HG02884 (cell line): ENCODE results near the gene CCDC87.
"Not testable (repeated sequence)": the region's sequence is repeated elsewhere in the genome, so short reads cannot be mapped to it uniquely, and the experiment has no call there.

Source experiments
- ATAC-seq: cut with Tn5 transposase; IDR thresholded peaks from one replicate; pipeline ENCODE4 v1.9.1; 2021; ENCODE audit warnings: mild to moderate bottlenecking, moderate library complexity; ENCODE audit not compliant: unreplicated experiment

Gene CCDC87, protein sequence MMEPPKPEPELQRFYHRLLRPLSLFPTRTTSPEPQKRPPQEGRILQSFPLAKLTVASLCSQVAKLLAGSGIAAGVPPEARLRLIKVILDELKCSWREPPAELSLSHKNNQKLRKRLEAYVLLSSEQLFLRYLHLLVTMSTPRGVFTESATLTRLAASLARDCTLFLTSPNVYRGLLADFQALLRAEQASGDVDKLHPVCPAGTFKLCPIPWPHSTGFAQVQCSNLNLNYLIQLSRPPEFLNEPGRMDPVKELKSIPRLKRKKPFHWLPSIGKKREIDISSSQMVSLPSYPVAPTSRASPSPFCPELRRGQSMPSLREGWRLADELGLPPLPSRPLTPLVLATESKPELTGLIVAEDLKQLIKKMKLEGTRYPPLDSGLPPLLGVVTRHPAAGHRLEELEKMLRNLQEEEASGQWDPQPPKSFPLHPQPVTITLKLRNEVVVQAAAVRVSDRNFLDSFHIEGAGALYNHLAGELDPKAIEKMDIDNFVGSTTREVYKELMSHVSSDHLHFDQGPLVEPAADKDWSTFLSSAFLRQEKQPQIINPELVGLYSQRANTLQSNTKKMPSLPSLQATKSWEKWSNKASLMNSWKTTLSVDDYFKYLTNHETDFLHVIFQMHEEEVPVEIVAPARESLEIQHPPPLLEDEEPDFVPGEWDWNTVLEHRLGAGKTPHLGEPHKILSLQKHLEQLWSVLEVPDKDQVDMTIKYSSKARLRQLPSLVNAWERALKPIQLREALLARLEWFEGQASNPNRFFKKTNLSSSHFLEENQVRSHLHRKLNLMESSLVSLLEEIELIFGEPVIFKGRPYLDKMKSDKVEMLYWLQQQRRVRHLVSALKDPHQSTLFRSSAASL

DNA sequence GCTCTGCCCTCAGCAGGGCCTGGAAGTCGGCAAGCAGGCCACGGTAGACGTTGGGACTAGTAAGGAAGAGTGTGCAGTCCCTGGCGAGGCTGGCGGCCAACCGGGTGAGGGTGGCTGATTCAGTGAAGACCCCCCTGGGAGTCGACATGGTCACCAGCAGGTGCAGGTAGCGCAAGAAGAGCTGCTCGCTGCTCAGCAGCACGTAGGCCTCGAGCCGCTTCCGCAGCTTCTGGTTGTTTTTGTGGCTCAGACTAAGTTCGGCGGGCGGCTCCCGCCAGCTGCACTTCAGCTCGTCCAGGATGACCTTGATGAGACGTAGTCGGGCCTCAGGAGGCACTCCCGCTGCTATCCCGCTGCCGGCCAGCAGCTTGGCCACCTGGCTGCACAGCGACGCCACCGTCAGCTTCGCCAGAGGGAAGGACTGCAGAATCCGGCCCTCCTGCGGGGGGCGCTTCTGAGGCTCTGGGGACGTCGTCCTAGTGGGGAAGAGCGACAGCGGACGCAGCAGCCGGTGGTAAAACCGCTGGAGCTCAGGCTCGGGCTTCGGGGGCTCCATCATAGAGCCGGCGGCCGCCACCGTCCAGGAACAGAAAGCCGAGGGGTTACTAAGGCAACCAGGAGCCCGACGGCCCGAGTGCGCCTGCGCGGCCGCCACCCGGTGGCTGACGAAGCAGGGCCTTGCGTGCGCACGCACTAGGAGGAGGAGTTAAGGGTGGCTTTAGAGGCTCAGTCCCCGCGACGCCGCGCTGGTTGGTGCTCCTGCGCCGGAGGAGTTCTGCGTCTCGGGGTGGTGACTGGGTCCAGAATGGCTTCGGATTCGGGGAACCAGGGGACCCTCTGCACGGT lies at the start of gene CCDC87, which contains the start of gene CCS:
Gene CCDC87, minus strand, starts transcription at position 607 of the 846 bp plus-strand sequence. Its CDS starts 48 bp downstream, at position 559.
Gene CCS, plus strand, starts transcription at position 729 of the 846 bp plus-strand sequence. Its CDS starts 77 bp downstream, at position 806.
- ATAC-seq: peak; percentile 91

DNA sequence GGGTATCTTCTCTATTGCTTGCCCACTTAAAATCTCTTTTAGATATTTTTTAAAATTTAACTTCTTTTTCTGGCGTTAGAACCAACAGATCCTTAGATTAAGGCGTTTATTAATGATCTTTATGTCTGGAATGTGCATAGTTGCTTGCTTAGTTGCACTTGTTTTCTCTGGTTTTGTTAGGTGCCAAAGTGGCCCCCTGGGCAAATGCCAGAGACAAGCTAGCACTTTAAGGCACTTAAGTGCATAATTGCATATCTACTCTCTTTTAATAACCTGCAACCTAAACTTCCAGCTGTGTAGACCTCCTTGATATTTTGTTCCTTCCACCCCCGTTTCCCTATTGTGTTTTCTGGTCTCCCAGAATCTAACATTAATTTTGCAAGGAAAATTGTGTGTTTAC lies 49.0 kb upstream of the CCDC87 start:
- no peak for ATAC-seq

DNA sequence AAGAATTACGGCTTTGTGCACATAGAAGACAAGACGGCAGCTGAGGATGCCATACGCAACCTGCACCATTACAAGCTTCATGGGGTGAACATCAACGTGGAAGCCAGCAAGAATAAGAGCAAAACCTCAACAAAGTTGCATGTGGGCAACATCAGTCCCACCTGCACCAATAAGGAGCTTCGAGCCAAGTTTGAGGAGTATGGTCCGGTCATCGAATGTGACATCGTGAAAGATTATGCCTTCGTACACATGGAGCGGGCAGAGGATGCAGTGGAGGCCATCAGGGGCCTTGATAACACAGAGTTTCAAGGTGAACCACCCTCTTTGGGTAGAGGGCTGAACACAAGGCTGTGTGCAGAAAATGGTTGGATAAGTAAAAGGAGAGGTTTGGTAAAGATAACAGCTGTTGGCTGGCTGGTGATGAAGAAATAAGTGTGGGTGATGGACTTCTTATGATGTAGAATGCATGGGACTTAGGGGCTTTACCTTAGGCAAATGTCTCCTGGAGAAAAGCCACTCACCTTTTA lies 47.0 kb upstream of the CCDC87 start:
- ATAC-seq: not testable (repeated sequence)

DNA sequence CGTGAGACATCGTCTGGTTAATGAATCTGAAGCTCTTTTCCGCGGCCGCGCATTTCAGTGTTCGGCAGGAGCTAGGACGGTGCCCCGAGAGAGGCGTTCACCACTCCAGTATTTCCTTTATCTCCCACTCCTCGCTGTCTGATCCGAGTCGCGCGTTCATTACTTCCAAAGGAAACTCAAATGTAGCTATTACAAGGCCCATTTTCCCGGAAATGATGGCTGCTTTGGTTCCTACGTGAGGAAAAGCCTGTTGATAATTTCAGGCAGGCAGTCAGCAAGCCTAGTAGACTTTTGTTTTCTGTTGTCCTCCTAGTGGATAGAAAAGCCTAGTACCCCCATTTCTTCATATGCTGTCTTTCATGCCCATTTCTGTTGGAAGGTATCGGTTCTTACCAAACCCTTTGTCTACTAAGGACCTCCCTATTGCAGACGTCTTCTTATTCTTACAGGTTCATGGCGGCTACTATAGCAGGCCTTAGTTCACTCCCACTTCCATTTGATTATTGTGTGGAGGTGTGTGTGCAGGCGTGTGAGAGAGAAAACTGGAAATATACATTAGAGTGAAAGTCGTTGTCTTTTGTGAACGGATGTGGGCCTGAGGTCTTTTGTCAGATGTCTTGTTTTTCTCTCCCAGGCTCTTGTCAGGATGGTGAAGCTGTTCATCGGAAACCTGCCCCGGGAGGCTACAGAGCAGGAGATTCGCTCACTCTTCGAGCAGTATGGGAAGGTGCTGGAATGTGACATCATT lies 46.4 kb upstream of the CCDC87 start:
- no peak for ATAC-seq

DNA sequence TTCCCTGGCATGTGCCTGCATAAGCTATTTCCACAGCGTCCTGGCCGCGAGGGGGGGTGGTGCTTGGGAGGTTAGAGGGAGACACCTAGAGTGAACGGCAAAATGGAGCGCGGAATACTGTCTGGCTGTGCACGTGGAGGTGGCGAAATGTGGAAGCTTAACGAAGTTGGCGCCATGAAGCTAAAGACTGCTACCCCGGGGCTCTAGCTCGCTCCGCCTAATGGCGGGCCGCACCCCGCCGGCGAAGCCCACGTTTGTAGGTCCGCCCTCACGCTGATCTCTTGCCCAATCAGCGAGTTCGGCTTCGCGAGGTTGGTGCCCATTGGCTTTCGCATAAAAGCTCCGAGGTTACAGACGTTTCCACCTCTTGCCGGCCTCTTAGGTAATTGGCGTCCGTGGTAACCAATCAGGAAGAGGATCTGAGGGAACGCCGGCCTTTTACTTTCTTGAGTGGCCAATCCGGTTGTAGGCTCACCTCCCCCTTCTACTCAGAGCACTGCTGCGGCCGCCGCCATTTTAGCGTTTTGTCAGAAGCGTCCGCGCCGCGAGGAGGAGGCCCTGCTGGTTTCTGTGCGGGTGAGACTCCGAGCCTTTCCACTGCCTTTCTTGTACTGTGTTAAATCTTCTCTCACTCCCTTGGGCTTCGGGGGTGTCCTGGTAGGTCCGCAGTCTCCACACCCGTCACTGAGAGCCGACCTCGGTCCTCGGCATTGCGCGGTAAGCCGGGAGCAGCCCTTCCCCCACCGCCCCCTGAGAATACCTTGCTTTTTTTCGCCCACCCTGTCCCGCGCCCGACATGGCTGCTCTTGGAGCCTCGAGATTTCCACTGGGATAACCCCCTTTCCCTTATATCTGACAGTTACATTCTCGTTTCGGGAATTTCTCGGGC lies 45.6 kb upstream of the CCDC87 start, which contains the start of gene RBM4:
Gene RBM4, plus strand, starts transcription at position 527 of the 889 bp plus-strand sequence. CDS start 1,009 bp downstream, outside the sequence.
- peak; percentile 91 for ATAC-seq

DNA sequence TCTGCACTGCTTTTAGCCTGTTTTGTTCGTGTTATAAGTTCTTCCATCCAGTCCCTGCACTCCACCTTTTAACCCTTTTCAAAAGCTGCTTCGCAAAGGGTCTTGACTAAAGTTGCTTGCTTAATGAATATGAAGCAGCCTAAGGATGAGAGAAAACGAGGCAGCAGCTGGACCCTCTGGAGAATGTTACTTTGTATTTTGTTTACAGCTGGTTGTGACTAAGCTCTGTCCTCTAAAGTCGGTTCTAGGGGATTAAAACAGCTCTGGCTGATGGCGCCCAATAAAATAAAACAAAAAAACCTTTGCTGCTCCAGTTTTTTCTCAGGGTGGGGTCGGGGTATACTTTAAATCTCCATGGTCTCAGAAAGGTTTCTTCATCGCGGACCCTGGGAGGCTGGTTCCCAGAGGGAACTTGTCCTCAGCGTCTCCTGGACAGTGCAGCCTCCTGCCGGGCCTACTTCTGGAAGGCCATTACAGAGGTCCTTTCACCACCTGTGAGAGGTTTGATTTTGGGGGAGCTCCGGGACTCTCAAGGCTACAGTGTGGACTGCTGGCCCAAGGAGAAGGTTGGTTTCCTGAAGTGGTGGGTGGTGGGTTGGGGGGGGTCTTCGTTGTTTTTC lies 44.8 kb upstream of the CCDC87 start:
- ATAC-seq: no peak

DNA sequence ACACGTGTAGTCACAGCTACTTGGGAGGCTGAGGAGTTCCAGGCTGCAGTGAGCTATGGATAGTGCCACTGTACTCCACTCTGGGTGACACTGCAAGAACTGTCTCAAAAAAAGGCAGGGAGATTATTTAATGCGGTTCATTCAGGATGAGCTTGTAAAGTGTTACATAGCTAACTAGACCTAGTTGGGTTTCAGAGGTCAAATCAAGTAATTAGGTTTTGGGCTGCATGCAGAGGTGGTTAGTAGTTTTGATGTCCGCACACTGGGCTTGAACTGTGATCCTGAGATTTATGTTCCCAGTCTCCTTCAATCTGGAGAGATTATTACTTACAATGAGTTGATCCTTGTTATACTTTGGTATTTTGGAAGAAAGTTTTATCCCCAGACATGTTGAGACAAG lies 43.5 kb upstream of the CCDC87 start:
- no peak for ATAC-seq

DNA sequence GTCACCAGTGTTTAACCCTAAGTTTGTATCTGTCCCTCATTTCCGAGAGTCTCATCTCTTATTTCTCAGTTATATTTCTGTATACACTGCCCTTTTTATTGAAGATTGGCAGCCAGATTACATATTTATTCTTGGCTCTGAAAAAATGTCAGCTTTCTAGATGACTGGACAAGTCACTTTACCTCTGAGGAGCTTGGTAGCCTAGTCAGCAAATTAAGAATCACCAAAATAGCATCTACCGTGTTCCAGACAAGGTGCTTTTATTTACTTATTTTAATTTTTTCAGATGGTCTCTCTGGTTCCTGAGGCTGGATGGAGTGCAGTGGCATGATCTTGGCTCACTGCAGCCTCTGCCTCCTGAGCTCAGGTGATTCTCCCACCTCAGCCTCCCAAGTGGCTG lies 40.1 kb upstream of the CCDC87 start:
- no peak for ATAC-seq

DNA sequence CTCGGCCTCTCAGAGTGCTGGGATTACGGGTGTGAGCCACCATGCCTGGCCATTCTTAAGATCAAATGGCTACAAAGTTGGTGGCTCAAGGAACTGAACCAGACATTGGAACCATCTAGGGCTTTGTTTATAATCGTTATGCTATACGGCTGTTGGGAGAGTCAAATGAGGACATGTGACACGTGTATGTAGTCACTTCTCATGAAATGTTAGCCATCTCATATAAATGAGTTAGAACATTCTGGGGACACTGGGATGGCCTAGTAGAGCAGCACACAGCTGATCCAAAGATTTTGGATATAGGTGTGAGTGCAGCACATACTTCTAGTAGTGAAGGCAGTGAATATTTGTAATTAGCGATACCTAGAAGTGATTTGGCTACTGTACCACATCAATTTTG lies 39.0 kb upstream of the CCDC87 start:
- ATAC-seq: no peak

DNA sequence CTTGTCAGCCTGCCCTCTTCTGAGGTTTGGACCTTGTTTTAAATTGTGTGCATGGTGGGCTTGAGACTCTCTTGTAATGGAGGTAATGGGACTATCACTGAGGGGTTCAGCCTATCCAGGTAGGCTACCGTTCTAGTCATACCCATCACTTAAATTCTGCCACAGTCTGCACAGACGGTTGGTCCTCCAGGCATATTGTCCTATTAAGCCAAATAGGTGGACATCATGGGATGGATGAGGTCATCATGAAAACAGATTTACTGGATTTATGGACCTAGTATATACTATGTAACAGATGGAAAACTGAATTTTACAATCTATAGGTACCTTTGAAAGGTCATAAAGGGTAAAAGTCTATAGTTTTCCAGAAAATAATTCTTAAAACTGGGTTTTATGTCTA lies 36.5 kb upstream of the CCDC87 start:
- no peak for ATAC-seq

DNA sequence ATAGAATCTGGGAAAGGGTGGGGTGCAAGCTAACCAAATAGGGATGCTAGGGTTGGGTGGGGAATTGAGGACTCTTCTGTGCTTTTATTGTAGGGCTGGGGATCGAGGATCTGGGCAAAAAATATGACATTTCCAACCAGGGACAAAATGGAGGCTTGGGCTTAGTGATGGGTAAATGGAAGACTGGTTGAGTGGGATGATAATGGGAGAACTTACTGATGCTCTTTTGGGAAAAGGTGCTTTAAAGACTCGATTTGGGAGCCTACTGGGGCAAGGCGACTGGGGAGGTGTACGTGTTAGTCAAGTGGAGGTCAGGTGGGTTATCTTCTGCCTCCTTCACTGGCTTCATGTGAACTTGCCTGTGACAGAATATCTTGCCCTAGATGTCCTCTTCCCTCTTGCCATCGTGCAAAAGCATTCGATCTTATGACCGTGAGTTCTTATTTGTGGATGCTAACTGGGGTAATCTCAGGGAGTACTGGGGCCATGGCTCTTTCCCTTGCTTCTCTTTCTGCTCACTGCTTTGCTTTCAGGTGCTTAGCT lies 35.3 kb upstream of the CCDC87 start:
- ATAC-seq: no peak

DNA sequence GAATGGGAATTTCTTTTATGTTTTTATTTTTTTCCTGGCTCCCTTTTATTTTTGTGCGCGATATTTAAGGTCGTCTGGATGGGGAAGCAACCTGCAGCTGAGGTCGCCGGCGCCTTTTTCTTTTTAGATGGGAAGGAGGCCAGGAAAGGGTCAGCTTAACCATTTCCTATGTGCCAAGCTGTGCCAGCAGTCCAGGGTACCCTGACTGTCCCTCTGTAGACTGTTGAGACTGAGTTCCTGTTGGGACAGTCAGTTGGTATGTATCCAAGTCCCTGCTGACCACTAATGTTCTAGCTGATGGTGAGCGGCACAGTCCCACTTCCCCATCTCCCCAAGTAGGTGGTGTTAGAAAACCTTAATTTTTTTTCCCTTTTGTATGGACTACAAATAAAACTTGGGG lies 34.1 kb upstream of the CCDC87 start:
- ATAC-seq: no peak

DNA sequence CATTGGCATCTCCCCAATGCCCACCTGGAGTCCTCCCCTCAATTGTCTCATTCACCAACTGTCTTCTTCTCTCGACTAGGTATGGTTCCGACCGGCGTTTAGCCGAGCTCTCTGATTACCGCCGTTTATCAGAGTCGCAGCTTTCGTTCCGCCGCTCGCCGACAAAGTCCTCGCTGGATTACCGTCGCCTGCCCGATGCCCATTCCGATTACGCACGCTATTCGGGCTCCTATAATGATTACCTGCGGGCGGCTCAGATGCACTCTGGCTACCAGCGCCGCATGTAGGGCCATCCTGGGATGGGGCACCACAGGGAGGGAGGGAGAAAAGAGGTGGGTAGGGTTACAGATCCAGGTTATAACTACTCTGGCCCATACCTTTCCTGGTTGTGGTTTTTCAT lies 33.5 kb upstream of the CCDC87 start:
- no peak for ATAC-seq

DNA sequence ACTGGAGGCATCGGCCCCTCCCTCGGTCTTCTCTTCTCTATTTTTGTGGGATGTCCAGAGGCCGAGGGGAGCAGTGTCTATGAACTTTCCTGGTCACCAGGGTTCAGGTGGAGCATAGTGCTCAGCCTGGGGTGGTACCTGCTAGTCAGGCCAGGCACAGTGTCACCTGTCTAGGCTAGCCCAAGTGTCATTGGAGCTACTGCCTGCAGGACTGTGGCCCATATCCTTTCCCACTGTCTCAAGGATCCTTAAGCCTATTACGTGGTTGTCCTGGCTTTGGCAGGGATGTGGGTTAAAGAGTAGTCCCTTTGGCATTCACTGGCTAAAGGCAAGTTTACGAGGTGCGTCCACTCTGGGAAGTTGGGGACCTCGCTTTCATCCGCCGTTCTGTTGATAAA lies 32.9 kb upstream of the CCDC87 start:
- no peak for ATAC-seq

DNA sequence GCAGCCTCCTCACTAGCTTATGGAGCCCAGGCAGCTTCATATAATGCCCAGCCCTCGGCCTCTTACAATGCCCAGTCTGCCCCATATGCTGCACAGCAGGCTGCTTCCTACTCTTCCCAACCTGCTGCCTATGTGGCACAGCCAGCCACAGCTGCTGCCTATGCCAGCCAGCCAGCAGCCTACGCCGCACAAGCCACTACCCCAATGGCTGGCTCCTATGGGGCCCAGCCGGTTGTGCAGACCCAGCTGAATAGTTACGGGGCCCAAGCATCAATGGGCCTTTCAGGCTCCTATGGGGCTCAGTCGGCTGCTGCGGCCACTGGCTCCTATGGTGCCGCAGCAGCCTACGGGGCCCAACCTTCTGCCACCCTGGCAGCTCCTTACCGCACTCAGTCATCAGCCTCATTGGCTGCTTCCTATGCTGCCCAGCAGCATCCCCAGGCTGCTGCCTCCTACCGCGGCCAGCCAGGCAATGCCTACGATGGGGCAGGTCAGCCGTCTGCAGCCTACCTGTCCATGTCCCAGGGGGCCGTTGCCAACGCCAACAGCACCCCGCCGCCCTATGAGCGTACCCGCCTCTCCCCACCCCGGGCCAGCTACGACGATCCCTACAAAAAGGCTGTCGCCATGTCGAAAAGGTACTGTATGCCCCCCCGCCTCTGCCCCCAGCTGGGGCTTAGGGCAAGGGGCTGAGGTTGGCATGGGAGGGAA lies 32.3 kb upstream of the CCDC87 start:
- ATAC-seq: no peak

DNA sequence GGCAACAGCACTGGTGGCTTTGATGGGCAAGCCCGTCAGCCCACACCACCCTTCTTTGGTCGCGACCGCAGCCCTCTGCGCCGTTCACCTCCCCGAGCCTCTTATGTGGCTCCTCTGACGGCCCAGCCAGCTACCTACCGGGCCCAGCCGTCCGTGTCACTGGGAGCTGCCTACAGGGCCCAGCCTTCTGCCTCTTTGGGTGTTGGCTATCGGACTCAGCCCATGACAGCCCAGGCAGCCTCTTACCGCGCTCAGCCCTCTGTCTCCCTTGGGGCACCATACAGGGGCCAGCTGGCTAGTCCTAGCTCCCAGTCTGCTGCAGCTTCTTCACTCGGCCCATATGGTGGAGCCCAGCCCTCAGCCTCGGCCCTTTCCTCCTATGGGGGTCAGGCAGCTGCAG lies 31.6 kb upstream of the CCDC87 start:
- ATAC-seq: no peak

DNA sequence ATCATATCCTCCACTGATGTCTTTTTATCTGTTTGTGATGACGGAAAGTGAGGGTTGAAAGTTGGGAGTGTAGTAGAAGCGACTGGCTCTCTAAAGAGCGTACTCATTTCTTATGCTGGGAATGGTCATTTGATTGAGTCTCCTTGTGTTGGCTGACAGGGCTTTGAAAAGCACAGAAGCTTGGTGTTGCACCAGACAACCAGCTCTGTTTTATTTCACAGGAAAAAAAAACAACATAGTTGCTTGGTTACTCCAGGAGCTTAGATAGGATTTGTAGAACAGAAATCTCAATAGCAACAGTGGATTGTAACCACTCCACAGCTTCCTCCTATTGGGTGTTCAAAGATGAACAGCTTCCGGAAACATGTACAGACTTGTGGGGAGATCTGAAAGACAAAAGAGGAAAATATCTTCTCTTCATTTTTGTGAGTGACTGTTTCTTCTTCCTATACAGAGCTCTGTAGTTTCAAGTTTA lies 26.3 kb upstream of the CCDC87 start:
- ATAC-seq: no peak
